BLaER1 (cell line): ENCODE results near the gene KIF26B.
A peak's percentile ranks its signal among the peaks of the same experiment; 100 is the strongest.
"Not testable (repeated sequence)": the region's sequence is repeated elsewhere in the genome, so short reads cannot be mapped to it uniquely, and the experiment has no call there.

ENCODE experiments used
- H3K27ac ChIP-seq: shearing (Covaris generic); formaldehyde crosslinking; 2 replicates; pipeline ENCODE4 v1.8.1; 2022
- H3K27me3 ChIP-seq: shearing (Covaris generic); formaldehyde crosslinking; 2 replicates; pipeline ENCODE4 v1.8.1; 2022
- H3K36me3 ChIP-seq: shearing (Covaris generic); formaldehyde crosslinking; 2 replicates; pipeline ENCODE4 v1.8.1; 2022
- H3K4me1 ChIP-seq: shearing (Covaris generic); formaldehyde crosslinking; 2 replicates; pipeline ENCODE4 v1.8.1; 2022
- H3K4me2 ChIP-seq: shearing (Covaris generic); formaldehyde crosslinking; 2 replicates; pipeline ENCODE4 v1.8.1; 2022
- H3K4me3 ChIP-seq: shearing (Covaris generic); formaldehyde crosslinking; 2 replicates; pipeline ENCODE4 v1.8.1; 2022
- H3K9ac ChIP-seq: shearing (Covaris generic); formaldehyde crosslinking; 2 replicates; pipeline ENCODE4 v1.8.1; 2022
- H3K9me3 ChIP-seq: shearing (Covaris generic); formaldehyde crosslinking; 2 replicates; pipeline ENCODE4 v1.8.1; 2022
- H4K20me1 ChIP-seq: shearing (Covaris generic); formaldehyde crosslinking; 2 replicates; pipeline ENCODE4 v1.8.1; 2022
- Cebpa-rat ChIP-seq: shearing (Covaris generic); IDR thresholded peaks from 2 replicates; pipeline ENCODE4 v1.8.1; 2022

KIF26B gene

DNA sequence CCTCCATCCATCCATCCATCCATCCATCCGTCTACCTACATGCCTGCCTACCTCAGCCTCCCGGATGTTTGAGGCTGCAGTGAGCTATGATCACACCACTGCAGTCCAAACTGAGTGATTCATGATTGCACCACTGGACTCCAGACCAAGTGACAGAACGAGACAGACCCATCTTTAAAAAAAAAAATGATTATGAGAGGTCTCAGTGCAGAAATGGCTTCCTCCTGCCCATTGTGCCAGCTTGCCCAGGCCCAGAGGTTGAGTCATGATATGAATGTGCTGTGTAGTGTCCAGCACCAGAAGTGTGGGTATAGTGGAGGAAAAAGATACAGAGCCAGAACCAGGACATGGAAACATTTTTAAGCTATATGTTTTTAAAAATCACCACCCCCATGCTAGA is 149.9 kb downstream of the KIF26B start:
- Histone ChIP-seq H3K4me3 (no peak overlapping the region), H3K27me3 (no peaks in the 10 kb centered on the region), H3K9me3 (no peaks in the 10 kb centered on the region), H3K27ac (no peak overlapping the region), H3K9ac (no peak overlapping the region), H4K20me1 (no peaks in the 10 kb centered on the region), H3K4me1 (no peaks in the 10 kb centered on the region), H3K4me2 (no peak overlapping the region), H3K36me3 (no peaks in the 10 kb centered on the region)
- no peak for TF ChIP-seq Cebpa-rat

DNA sequence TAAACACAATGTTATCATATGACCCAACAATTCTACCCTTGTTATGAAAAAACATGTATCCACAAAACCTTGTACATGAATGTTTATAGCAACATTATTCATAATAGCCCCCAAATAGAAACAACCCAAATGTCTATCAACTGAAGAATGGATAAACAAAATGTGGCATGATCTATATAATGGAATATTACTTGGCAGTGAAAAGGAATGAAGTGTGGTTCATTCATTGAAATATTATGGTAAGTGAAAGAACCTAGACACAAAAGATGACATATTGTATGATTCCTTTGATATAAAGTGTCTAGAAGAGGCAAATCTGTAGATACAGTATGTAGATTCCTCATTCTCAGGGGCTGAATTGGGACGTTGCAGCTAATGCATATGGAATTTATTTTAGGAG is 151.2 kb downstream of the KIF26B start:
- Histone ChIP-seq H4K20me1 (no peaks in the 10 kb centered on the region), H3K27me3 (no peaks in the 10 kb centered on the region), H3K9ac (no peak overlapping the region), H3K36me3 (no peaks in the 10 kb centered on the region), H3K9me3 (no peaks in the 10 kb centered on the region), H3K4me3 (no peak overlapping the region), H3K4me1 (peaks cover 9% of the 10 kb centered on the region), H3K27ac (no peak overlapping the region), H3K4me2 (no peak overlapping the region)
- TF ChIP-seq Cebpa-rat = no peak

DNA sequence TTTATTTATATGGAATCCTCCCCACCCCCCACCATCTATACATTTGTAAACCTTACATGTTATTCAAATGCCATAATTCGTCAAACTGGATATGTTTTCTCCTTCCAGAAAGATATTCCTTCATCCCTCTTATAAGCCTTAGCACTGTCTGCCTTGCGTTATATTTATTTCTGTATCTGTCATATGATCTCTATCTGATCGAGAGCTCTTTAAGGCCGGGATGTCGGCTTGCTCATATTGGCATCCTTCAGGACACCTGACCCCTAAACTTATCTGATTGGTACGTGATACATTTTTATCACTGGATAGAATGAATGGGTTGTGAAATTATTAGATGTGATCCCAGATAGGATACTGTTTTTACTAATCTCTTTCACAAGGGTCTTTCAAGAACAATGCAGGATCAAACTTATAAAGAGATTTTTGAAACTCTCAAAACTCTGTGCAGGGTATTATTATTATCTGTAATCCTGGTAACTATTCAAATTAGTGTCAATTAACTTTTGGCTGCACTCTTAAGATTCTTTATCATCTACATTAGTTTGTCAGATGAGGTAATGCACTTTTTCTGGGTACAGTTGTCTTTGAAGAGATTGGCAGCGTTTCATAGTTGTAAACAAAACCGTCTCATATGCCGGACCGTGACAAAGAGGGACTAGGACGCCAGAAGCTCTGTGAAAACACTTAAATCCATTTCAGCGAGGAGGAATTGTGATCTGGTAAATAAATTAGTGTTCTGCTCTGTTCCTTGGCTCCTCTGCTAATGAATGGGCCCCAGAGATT is 152.0 kb downstream of the KIF26B start:
- Histone ChIP-seq H3K36me3 (no peaks in the 10 kb centered on the region), H3K4me2 (no peak overlapping the region), H3K9me3 (no peaks in the 10 kb centered on the region), H3K27me3 (no peaks in the 10 kb centered on the region), H3K4me3 (no peak overlapping the region), H3K27ac (no peak overlapping the region), H3K4me1 (peaks cover 17% of the 10 kb centered on the region), H3K9ac (no peak overlapping the region), H4K20me1 (no peaks in the 10 kb centered on the region)
- TF ChIP-seq Cebpa-rat = no peak

DNA sequence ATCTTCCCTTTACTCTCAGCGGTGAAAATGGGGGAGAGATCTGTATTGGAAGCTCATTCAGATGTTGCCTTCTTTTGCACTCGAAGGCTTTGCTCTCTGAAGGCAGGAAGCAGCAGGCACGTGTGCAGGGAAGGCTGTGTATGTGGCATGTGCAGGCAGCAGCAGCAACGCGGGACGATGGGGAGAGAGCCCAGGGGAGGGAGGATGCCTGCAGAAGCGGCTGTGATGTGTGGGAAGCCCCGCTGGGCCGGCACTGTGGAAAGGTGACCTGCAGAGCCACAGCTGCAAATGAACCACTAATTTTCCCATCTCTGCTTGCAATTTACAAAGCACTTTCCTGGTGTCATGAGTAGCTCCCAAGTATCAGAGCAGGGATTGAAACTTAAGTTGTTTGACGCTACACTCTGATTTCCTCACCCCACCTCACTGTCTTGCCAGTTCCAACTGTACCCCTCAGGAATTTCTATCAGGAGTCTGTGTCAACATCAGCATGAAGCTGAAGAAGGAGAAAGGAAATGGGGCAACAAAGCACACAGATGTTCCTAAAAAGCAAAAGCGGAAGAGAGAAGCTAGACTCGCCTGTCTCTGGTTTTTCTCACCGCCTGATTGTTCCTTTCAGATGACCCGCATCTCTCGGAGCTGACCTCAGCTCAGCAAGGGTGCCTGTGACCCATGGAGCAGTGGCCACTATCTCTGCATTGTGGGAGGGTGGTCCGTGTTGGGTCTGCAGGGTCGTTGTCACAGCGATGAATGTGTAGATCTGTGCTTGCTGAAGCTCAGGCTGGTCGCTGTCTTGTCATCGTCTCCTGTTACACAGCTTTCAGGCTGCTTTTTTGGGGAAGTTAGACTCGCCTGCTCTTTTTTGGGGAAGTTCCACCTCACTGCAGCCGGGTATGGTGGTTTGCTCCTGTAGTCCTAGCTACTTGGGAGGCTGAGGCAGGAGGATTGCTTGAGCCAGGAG is 156.1 kb downstream of the KIF26B start:
- Histone ChIP-seq H3K36me3 (no peaks in the 10 kb centered on the region), H3K27me3 (no peaks in the 10 kb centered on the region), H3K27ac (peak overlapping the region; percentile 5; the same call in 1 of the 2 replicates), H3K9ac (peak overlapping the region; percentile 12; the same call in 1 of the 2 replicates), H3K9me3 (no peaks in the 10 kb centered on the region), H3K4me3 (peak overlapping the region; percentile 41), H3K4me1 (peaks cover 28% of the 10 kb centered on the region), H3K4me2 (peak overlapping the region; percentile 75), H4K20me1 (no peaks in the 10 kb centered on the region)
- TF ChIP-seq Cebpa-rat = no peak

DNA sequence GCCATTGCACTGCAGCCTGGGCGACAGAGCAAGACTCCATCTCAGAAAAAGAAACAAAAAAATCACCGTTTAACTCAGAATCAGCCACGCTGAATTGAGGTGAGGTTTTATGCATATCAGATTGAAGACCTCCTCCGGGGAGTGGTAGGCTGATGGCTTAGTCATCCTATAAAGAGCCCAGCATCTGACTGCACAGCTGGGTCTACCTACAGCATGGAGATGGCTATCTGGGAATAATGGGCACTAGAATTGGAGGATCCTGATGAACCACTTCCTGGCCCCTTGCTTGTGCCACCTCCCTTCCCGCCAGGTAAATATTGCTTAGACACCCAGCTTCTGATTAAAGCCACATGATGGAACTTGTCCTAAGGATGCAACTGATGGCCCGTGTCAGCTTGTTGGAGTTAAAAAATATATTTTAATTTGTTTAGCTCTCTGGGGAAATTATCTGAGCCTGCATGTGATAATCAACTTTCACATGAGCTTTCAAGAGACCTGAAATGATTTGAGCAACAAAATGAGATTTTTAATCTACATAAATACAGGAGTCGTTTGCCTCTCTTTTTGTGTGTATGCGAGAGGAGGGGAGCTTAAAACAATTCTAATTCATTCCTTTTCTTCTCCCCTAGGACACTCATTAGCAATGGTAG is 157.2 kb downstream of the KIF26B start:
- peaks cover 28% of the 10 kb centered on the region for H3K4me1 ChIP-seq
- H4K20me1 ChIP-seq = no peaks in the 10 kb centered on the region
- no peak for TF ChIP-seq Cebpa-rat
- no peak overlapping the region for H3K27ac ChIP-seq
- H3K9ac ChIP-seq = no peak overlapping the region
- H3K4me2 ChIP-seq = peak overlapping the region; percentile 75; the same call in 1 of the 2 replicates
- no peaks in the 10 kb centered on the region for H3K27me3 ChIP-seq
- no peak overlapping the region for H3K4me3 ChIP-seq
- no peaks in the 10 kb centered on the region for H3K36me3 ChIP-seq
- no peaks in the 10 kb centered on the region for H3K9me3 ChIP-seq

DNA sequence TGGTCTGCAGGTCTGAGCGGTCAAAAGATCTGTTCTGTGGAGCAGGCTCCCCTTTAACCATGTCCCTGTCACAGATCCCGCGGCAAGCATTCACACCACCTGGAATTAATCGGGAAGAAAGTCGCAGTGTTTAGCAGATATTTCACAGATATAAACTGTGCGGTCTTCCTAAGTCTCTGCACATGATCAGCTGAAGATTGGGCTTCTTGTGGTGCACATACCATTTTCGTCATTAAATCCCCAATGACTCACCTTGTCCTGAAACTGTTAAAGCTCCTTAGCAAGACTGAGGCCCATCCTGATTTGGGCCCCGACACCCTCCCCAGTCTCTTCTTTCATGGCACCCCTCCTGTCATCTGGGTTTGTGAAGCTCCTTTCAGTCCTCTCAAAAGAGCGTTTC is 158.8 kb downstream of the KIF26B start:
- no peaks in the 10 kb centered on the region for H4K20me1 ChIP-seq
- H3K4me2 ChIP-seq = no peak overlapping the region; the same call in 1 of the 2 replicates
- H3K36me3 ChIP-seq = no peaks in the 10 kb centered on the region
- peaks cover 28% of the 10 kb centered on the region for H3K4me1 ChIP-seq
- H3K9me3 ChIP-seq = no peaks in the 10 kb centered on the region
- no peak overlapping the region for H3K9ac ChIP-seq
- H3K27me3 ChIP-seq = no peaks in the 10 kb centered on the region
- H3K27ac ChIP-seq = no peak overlapping the region
- no peak for TF ChIP-seq Cebpa-rat
- no peak overlapping the region for H3K4me3 ChIP-seq

DNA sequence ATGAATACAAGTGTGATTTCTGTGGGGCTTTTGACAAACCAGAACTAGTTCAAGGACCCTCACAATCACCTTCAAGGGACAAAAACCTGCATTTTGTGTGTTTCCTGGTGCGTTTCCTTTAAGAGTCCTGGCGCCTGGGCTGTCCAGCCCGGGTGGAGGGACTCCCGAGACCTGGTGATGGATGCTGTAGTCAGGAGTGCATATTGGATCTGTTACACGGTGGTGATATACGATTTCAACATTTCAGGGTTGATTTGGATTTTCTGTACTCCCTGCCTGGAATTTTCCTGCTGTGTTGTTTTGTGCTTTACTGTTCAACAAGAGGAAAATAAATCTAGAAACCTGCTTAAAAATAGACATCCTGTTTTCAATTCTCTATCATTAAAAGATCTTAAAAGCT is 162.0 kb downstream of the KIF26B start:
- no peak overlapping the region for H3K4me3 ChIP-seq
- TF ChIP-seq Cebpa-rat = no peak
- no peaks in the 10 kb centered on the region for H3K9me3 ChIP-seq
- H3K9ac ChIP-seq = no peak overlapping the region
- no peaks in the 10 kb centered on the region for H3K27me3 ChIP-seq
- no peaks in the 10 kb centered on the region for H4K20me1 ChIP-seq
- H3K4me2 ChIP-seq = no peak overlapping the region
- H3K27ac ChIP-seq = no peak overlapping the region
- peaks cover 12% of the 10 kb centered on the region for H3K4me1 ChIP-seq
- no peaks in the 10 kb centered on the region for H3K36me3 ChIP-seq

DNA sequence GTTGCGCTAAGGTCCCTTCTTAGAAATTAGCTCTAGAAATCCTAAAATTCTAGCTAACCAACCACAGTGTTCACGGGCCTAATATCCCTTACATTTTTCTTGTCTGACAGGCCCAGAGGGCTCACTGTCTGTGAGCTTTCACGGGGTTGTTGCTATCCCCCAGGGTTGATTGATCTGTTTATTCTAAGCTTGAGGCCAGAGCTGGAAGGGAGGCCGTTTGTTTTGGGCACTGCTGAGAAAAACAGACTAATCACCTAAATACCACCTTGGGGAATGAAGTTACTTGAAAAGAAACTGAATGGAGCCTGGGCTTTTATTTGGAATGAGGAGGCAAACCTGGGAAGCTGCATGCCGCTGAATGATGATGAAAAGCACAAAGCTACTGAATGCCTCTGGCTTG is 162.4 kb downstream of the KIF26B start:
- H3K4me2 ChIP-seq = no peak overlapping the region
- TF ChIP-seq Cebpa-rat = no peak
- no peaks in the 10 kb centered on the region for H4K20me1 ChIP-seq
- no peak overlapping the region for H3K9ac ChIP-seq
- no peaks in the 10 kb centered on the region for H3K9me3 ChIP-seq
- H3K27me3 ChIP-seq = no peaks in the 10 kb centered on the region
- H3K27ac ChIP-seq = no peak overlapping the region
- H3K4me3 ChIP-seq = no peak overlapping the region
- no peaks in the 10 kb centered on the region for H3K36me3 ChIP-seq
- peaks cover 10% of the 10 kb centered on the region; the same call in 1 of the 2 replicates for H3K4me1 ChIP-seq

DNA sequence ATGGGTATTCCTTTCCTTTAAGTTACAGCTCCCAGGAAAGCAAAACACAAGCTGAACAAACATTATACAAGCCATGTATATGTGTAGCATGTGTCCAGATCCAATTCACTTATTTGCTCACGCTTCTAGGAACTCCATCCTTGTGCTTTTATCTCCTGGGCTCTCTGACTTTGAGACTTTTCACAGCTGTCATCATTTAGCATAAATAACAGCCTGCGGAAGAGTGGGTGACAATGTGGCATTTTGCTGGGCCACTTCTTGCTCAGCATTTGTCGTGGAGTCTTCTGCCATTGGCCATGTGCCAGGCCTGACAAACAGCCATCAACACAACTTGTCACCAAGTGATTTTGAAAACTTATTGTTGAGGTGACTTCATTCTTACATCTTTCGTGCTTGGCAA is 164.3 kb downstream of the KIF26B start:
- Histone ChIP-seq H3K4me2 (no peak overlapping the region), H3K36me3 (no peaks in the 10 kb centered on the region), H3K27me3 (no peaks in the 10 kb centered on the region), H3K27ac (no peak overlapping the region), H3K9ac (no peak overlapping the region), H4K20me1 (no peaks in the 10 kb centered on the region), H3K9me3 (no peaks in the 10 kb centered on the region), H3K4me3 (no peak overlapping the region), H3K4me1 (peaks cover 2% of the 10 kb centered on the region; the same call in 1 of the 2 replicates)
- TF ChIP-seq Cebpa-rat = no peak

DNA sequence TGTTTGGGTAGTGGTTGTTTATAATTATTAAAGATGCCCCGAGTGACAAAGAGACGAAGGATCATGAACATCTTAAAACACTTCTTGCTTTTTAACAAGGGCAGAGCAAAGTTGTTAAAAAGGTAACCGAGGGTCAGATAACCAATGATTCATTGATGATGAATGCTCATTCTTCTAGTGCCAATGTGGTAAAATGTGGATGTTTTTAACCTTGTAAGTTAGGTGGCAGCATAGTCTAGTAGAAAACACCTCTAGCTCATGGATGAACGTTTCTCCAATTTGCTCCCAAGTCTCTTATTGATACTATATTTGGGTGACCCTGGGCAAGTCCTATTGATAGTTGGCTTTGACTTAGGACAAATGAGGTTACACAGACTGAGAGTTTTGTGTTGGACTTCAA is 167.9 kb downstream of the KIF26B start:
- H3K36me3 ChIP-seq = no peaks in the 10 kb centered on the region
- H3K27ac ChIP-seq = no peak overlapping the region
- no peak overlapping the region for H3K9ac ChIP-seq
- H3K4me1 ChIP-seq = peaks cover 6% of the 10 kb centered on the region; the same call in 1 of the 2 replicates
- no peak overlapping the region for H3K4me2 ChIP-seq
- H3K9me3 ChIP-seq = no peaks in the 10 kb centered on the region
- no peaks in the 10 kb centered on the region for H3K27me3 ChIP-seq
- TF ChIP-seq Cebpa-rat = no peak
- no peak overlapping the region for H3K4me3 ChIP-seq
- no peaks in the 10 kb centered on the region for H4K20me1 ChIP-seq

DNA sequence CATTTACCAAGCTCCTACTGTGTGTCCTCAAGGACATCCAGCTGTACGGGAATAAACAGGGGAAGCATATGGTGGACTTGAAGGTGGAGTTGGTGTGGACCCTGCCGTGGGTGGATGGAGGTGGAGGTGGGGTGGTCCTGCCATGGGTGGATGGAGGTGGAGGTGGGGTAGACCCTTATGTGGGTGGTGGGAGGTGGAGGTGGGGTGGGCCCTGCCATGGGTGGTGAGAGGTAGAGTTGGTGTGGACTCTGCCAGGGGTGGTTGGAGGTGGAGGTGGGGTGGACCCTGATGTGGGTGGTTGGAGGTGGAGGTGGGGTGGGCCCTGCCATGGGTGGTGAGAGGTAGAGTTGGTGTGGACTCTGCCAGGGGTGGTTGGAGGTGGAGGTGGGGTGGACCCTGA is 169.0 kb downstream of the KIF26B start:
- H4K20me1 ChIP-seq, H3K4me1 ChIP-seq, H3K36me3 ChIP-seq, H3K4me2 ChIP-seq, H3K4me3 ChIP-seq, H3K9me3 ChIP-seq, H3K9ac ChIP-seq, H3K27me3 ChIP-seq, H3K27ac ChIP-seq: not testable (repeated sequence)
